Measurements from ENCODE around the gene AGPS.
"Not testable (repeated sequence)": the region's sequence is repeated elsewhere in the genome, so short reads cannot be mapped to it uniquely, and the experiment has no call there.

The AGPS gene

GRCh38 chr2:177532567-177532966, 140.0 kb downstream of the AGPS start:
- no peak for DNase-seq

DNA sequence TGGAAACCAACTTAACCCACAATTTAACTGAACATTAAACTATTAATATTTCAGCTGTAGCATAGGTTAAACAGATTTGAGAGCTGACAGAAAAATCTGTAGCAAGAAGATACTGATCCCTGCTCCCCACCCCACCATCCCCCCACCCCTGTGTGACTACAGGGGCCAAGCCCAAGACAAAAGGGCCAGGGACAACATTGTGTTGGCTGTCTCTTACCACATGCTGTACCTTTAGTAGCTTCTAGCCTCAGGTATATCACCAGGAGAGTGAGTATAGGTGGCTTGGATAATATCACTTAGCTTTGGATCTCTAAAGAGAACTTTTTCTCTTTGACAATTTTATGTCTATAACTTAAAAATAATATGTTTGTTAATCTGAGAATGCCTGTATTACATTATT, 140.7 kb downstream of the AGPS start:
- DNase-seq, result no peak

- no peak for DNase-seq
These were observed 142.4 kb downstream of the AGPS start for GRCh38 chr2:177535000-177535399.

- DNase-seq, result peak; percentile 38
These were observed 143.5 kb downstream of the AGPS start for GRCh38 chr2:177535958-177536504.

- DNase-seq, result no peak
These were observed 144.6 kb downstream of the AGPS start for GRCh38 chr2:177537213-177537612.

- peak; percentile 27 for DNase-seq
These were observed 145.1 kb downstream of the AGPS start for GRCh38 chr2:177537636-177538035.

GRCh38 chr2:177538323-177538722, 145.8 kb downstream of the AGPS start:
- no peak for DNase-seq

DNA sequence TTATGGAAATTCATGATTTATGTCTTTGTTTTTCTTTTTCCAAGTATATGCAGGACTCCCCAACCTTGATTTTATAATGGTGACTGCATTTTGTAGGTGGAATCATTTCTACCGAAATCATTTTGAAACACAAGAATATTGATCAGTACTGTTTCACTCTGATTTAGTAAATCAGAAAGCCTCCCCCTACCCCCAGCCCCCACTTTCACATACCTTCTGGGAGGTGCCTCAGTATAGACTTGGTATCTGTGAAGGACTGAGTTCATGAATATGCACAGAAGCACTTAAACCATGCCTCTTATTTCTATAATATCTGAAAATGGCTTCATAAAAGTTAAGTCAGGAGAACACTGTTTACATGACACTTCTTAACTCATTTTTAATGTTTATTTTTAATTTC, 147.7 kb downstream of the AGPS start:
- no peak for DNase-seq

DNA sequence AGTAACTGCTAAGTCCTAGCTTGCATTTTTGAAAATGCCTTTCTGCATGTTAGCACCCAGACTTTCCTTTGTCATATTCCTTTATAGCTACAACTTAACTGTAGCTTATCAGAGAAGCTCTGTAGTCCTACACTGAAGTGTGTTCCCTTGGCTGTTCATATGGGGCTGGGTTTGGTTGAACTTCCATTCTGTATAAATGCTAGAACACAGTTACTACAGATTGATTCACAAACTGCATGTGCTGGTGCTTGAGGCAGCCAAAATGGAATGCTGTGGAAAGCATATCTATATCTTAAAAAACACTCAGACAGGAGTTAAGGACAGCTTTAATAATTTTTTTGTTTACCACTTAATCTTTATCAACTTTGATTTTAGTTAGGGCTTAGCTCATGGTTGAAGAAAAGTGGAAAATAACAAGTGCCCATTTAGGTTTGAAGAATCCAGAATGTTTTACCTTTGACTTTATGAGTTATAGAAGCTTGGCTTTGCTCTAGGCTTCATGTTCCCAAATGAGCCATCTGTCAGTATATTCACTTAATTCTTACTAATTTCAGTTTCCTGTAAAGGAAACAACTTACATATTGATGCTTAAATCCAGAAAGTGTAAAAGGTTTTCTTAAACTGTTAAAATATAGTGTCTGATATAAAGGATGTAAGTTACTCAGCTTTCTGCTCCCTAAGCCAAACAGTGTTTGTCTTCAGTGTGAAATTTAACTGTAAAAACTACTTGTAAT, 148.9 kb downstream of the AGPS start:
- DNase-seq, result peak; percentile 86

DNA sequence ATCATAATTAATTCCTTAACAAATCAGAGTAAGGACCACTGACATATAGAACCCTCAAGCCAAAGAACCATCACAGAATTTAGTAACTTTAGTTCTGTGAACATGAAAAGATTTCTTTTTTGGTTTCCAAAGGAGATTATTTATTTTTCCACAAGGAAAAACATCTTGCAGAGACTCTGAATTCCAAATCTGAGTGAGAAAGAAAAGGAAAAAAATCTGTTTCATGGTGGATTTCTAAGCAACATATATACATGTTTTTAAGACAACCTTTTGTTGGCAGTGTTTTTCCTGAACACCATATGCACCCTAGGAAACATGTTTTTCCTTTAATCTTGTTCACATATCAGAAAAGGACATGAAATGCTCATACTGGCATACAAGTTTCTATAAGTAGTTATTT, 149.8 kb downstream of the AGPS start:
- no peak for DNase-seq

- peak; percentile 48 for DNase-seq
These were observed 150.6 kb downstream of the AGPS start for GRCh38 chr2:177543007-177543760.

DNA sequence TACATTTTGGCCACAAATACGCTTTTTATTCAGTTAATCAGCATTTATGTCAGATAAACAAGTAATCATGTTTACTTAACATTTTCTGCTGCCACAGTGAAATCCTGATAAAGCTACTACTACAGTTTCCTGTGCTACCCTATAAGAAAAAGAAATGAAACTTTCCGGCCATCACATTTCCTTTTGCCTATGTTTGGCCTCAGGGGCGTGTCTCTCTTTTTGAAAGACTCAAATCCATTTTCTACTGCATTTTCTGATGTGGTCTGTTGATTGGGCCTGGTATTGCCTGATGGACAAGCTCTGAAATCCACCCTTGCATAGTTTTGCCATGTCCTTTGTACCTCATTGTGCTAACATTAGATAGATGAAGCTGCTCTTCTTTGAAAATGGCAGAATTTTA, 152.6 kb downstream of the AGPS start:
- DNase-seq, result no peak

GRCh38 chr2:177545981-177546585, 153.5 kb downstream of the AGPS start:
- DNase-seq, result peak; percentile 94

GRCh38 chr2:177547122-177547521, 154.5 kb downstream of the AGPS start:
- DNase-seq, result no peak

DNA sequence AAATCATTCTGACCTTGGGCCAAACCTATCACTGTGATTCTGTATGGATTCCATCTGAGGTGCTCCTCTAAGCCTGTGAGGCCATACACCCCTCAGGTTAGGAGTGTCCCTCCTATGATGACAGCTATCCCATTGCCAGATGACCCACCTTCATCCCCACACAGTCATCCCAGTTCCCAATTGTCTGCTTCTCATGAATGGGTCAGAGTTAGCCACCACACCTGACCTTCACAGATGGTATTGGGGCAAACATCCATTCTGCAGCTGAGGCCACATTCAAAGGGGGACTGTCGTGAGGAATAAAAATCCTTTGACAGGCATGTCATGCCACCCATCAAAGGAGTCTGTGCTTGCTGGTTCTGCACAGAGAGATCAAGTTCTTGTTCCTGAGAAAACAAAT, 155.2 kb downstream of the AGPS start:
- DNase-seq, result no peak

GRCh38 chr2:177548636-177549035, 156.1 kb downstream of the AGPS start:
- no peak for DNase-seq

- DNase-seq, result no peak
These were observed 156.6 kb downstream of the AGPS start for GRCh38 chr2:177549171-177549570.

GRCh38 chr2:177550264-177551200, 158.0 kb downstream of the AGPS start:
- no peak for DNase-seq

- DNase-seq, result not testable (repeated sequence)
These were observed 158.8 kb downstream of the AGPS start for GRCh38 chr2:177551360-177551759.

DNA sequence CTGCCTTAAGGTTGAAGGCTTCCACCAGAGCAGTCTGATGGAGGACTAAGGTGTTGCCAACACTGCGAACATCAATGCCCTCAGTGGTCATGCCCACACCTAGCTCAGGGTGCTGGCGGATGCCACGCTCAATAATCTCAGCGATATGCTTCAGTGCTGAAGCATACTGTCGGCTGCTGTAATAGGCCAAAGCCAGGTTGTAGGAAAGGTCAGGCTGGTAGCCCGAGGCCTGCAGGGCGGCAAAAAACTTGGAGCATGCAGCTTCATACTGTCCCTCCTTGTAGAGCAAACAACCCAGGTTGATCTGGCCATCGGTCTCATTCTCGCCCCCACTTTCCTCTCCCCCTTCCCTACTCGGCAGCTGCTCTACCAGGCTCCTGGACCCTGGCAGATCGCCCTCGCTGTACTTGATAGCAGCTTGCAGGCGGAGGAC, 159.4 kb downstream of the AGPS start:
- peak; percentile 85 for DNase-seq

DNA sequence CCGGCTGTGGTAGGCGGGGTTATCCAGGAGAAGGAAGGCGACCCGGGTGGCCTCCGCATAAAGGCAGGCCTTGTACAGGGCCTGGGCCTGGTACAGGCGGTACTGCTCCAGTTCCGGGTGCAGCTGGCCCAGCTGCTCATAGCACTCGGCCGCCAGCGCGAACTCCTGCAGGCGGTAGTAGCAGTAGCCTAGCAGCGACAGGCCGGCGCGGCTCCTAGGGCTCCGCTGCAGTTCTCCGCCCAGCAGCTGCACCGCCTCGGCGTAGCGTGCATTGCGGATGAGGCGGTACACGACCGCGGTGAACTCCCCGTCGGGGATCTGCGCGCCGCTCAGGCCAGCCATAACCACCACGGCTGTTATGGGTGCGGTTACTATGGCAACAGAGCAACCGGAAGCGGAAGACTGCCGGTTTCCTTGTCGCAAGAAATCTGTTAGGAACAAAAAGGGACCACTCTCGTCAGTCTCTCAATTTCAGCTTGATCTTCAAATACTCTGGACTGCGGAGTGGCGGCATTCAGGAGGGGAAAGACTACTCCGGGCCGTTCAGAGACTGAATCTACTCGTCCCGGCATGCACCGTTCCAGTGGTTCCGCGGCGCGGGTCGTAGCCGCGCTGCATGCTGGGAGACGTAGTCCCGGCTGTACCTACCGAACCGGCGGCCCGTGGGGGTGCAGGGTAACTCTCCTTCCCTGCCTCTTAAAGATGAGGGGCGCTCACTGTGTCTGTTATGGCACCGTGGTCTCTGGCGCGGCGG, 160.0 kb downstream of the AGPS start:
- peak; percentile 88 for DNase-seq
